Progenitor cell of endocrine pancreas (in vitro differentiated cells): Measurements from ENCODE around the gene GRIA4. TPM values are rescaled to one million over a fixed set of nuclear protein-coding genes. Genes with fewer than 3 reads are reported as not detected.

Source experiments
- DNase-seq: peaks from one replicate; pipeline ENCODE4 v3.0.0; 2021; ENCODE audit warnings: low spot score; ENCODE audit not compliant: unreplicated experiment
- H3K27ac Mint-ChIP-seq: 2 replicates; pipeline ENCODE4 v1.8.0; 2021; ENCODE audit warnings: mild to moderate bottlenecking, moderate library complexity, mixed read lengths
- H3K27me3 Mint-ChIP-seq: 2 replicates; pipeline ENCODE4 v1.8.0; 2021; ENCODE audit warnings: mixed read lengths
- H3K36me3 Mint-ChIP-seq: 2 replicates; pipeline ENCODE4 v1.8.0; 2022; ENCODE audit warnings: mixed read lengths; ENCODE audit not compliant: insufficient read depth
- H3K4me1 Mint-ChIP-seq: 2 replicates; pipeline ENCODE4 v1.8.0; 2021; ENCODE audit warnings: low read depth, mixed read lengths
- H3K4me3 Mint-ChIP-seq: 2 replicates; pipeline ENCODE4 v1.8.0; 2021; ENCODE audit warnings: low read depth, mild to moderate bottlenecking, moderate library complexity, mixed read lengths
- H3K9me3 Mint-ChIP-seq: 2 replicates; pipeline ENCODE4 v1.8.0; 2021; ENCODE audit warnings: low read depth, mixed read lengths
- CTCF ChIP-seq: fragments of 200-600 bp; sonication (generic); IDR thresholded peaks from one replicate; pipeline ENCODE4 v1.5.0; 2021; ENCODE audit warnings: antibody characterized with exemption, mild to moderate bottlenecking; ENCODE audit not compliant: unreplicated experiment
- total RNA-seq: library from RNA; stranded (reverse); gene quantifications from 2 replicates; pipeline ENCODE4 v1.2.1, GENCODE V29; 2021

GRIA4 gene
- total RNA-seq, 1 donor from 2014 or later, result 1.3 TPM

- Mint-ChIP-seq H3K9me3 (no peaks in the 10 kb centered on the region), H3K36me3 (no peaks in the 10 kb centered on the region), H3K27ac (no peak overlapping the region), H3K27me3 (no peaks in the 10 kb centered on the region), H3K4me1 (no peaks in the 10 kb centered on the region), H3K4me3 (no peak overlapping the region)
- no peak for TF ChIP-seq CTCF
- DNase-seq, result no peak
Observed at GRCh38 chr11:105969756-105970155, 359.9 kb downstream of the GRIA4 start.

DNA sequence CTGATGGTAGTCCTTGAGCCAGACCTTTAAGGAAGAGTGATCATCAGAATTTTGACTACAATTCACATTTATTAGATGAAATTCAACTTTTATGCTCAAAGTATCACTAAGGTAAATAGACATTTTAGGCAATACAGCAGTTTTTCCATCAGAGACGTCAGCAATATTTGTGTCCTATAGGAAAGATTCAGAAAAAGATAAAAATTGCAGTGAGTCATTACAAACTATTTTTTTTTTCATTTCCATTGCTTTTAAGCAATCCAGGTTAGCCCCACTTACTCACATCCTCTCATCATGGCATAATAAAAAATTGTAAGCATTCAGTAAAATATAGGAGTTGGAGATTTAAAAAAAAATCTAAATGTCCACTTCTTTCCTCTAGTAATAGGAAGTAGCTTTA is 365.3 kb downstream of the GRIA4 start:
- Mint-ChIP-seq H3K4me3 (no peak overlapping the region), H3K36me3 (no peaks in the 10 kb centered on the region), H3K27ac (no peak overlapping the region), H3K4me1 (peaks cover 1% of the 10 kb centered on the region), H3K9me3 (peaks cover 3% of the 10 kb centered on the region), H3K27me3 (no peaks in the 10 kb centered on the region)
- no peak for DNase-seq
- TF ChIP-seq CTCF, result no peak

DNA sequence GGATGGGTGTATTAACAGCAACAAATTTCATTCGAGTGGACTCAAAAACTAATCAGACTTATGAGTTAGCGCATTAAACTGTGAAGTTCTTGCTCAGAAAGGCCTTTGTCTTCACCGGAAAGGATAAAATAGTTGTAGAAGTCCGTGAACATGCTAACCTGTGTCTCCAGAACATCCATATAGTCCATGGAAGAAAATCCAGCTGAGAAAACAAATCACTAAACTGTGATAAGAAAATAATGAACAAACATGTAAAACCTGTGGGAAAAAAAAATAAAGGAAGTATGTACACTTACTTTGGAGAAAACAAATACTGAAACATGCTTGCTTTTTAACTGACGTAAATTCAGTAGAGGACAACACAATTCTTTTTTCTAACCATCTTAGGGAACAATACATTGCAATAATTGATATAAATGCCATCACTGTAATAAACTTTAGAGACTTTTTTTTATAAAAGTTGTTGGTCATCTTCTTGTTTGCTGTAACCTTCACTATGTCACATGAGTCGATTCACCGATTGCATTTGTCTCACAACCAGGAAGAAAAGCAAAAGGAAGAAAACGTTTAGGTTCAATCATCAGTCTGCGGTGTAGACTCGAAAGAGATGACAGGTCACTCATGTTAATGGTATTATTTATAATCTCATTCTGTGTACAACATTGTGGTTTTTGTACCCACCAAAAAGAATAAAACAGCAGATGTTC is 370.3 kb downstream of the GRIA4 start:
- Mint-ChIP-seq H3K9me3 (peaks cover 3% of the 10 kb centered on the region), H3K27ac (no peak overlapping the region)
- TF ChIP-seq CTCF, result no peak

GRCh38 chr11:105986554-105986953 is 376.7 kb downstream of the GRIA4 start:
- TF ChIP-seq CTCF, result no peak
- no peak overlapping the region for H3K4me3 Mint-ChIP-seq
- H3K27ac Mint-ChIP-seq, result no peak overlapping the region
- DNase-seq, result no peak
- no peaks in the 10 kb centered on the region for H3K4me1 Mint-ChIP-seq
- no peaks in the 10 kb centered on the region for H3K36me3 Mint-ChIP-seq
- H3K27me3 Mint-ChIP-seq, result no peaks in the 10 kb centered on the region
- no peaks in the 10 kb centered on the region for H3K9me3 Mint-ChIP-seq

More for the DNA sequence above, 370.3 kb downstream of the GRIA4 start:
- no peaks in the 10 kb centered on the region for H3K27me3 Mint-ChIP-seq
- DNase-seq, result no peak
- H3K4me1 Mint-ChIP-seq, result peaks cover 1% of the 10 kb centered on the region
- no peak overlapping the region for H3K4me3 Mint-ChIP-seq
- no peaks in the 10 kb centered on the region for H3K36me3 Mint-ChIP-seq

GRCh38 chr11:105988197-105988596 is 378.3 kb downstream of the GRIA4 start:
- Mint-ChIP-seq H3K9me3 (peaks cover 4% of the 10 kb centered on the region), H3K4me1 (no peaks in the 10 kb centered on the region), H3K36me3 (peaks cover 4% of the 10 kb centered on the region), H3K27ac (no peak overlapping the region), H3K27me3 (no peaks in the 10 kb centered on the region), H3K4me3 (no peak overlapping the region)
- no peak for TF ChIP-seq CTCF
- DNase-seq, result no peak
